Activated naive CD4-positive, alpha-beta T cell treated with Interleukin-2 at 50 U/mL for 16 hours (primary cell): ENCODE measurements around the gene KIAA1671.
A peak's percentile ranks its signal among the peaks of the same experiment; 100 is the strongest.

Experiments used
- DNase-seq: peaks from one replicate; pipeline ENCODE4 v3.0.0-alpha.2; 2020

KIAA1671 gene

GRCh38 chr22:24982301-24983056 is 30.0 kb downstream of the KIAA1671 start:
- DNase-seq = no peak

GRCh38 chr22:24983151-24983550 is 30.6 kb downstream of the KIAA1671 start:
- no peak for DNase-seq

- no peak for DNase-seq
These were observed 31.6 kb downstream of the KIAA1671 start for GRCh38 chr22:24984122-24984521.

- no peak for DNase-seq
These were observed 33.3 kb downstream of the KIAA1671 start for GRCh38 chr22:24985826-24986214.

- no peak for DNase-seq
These were observed 34.3 kb downstream of the KIAA1671 start for GRCh38 chr22:24986816-24987215.

- no peak for DNase-seq
These were observed 36.6 kb downstream of the KIAA1671 start for GRCh38 chr22:24989135-24989534.

- DNase-seq = no peak
These were observed 37.0 kb downstream of the KIAA1671 start for GRCh38 chr22:24989541-24989951.

GRCh38 chr22:24990344-24990905 is 37.9 kb downstream of the KIAA1671 start:
- no peak for DNase-seq

GRCh38 chr22:24992946-24993345 is 40.4 kb downstream of the KIAA1671 start:
- DNase-seq = no peak

GRCh38 chr22:24994070-24994763 is 41.7 kb downstream of the KIAA1671 start:
- peak; percentile 31 for DNase-seq

GRCh38 chr22:24995649-24996180 is 43.2 kb downstream of the KIAA1671 start:
- no peak for DNase-seq

GRCh38 chr22:24996420-24996952 is 44.0 kb downstream of the KIAA1671 start:
- DNase-seq = no peak

- DNase-seq = no peak
These were observed 44.5 kb downstream of the KIAA1671 start for GRCh38 chr22:24997023-24997422.

- DNase-seq = no peak
These were observed 48.2 kb downstream of the KIAA1671 start for GRCh38 chr22:25000686-25001085.

GRCh38 chr22:25002241-25002985 is 49.9 kb downstream of the KIAA1671 start:
- no peak for DNase-seq

- DNase-seq = no peak
These were observed 53.8 kb downstream of the KIAA1671 start for GRCh38 chr22:25006354-25006753.

GRCh38 chr22:25007444-25008106 is 55.1 kb downstream of the KIAA1671 start:
- DNase-seq = no peak

GRCh38 chr22:25008666-25009065 is 56.1 kb downstream of the KIAA1671 start:
- no peak for DNase-seq

- no peak for DNase-seq
These were observed 60.2 kb downstream of the KIAA1671 start for GRCh38 chr22:25012741-25013143.

- DNase-seq = no peak
These were observed 61.1 kb downstream of the KIAA1671 start for GRCh38 chr22:25013607-25014006.

- no peak for DNase-seq
These were observed 62.6 kb downstream of the KIAA1671 start for GRCh38 chr22:25014896-25015755.
